Nucleus accumbens (tissue), 56 donors: Measurements from ENCODE around the gene THY1.
"Not testable (repeated sequence)": the region's sequence is repeated elsewhere in the genome, so short reads cannot be mapped to it uniquely, and the experiment has no call there.

Source experiments
- DNase-seq, 56 donors: peaks; one replicate each; lab custom pipeline; 2025; lab: John Stamatoyannopoulos, UW

The THY1 gene

DNA sequence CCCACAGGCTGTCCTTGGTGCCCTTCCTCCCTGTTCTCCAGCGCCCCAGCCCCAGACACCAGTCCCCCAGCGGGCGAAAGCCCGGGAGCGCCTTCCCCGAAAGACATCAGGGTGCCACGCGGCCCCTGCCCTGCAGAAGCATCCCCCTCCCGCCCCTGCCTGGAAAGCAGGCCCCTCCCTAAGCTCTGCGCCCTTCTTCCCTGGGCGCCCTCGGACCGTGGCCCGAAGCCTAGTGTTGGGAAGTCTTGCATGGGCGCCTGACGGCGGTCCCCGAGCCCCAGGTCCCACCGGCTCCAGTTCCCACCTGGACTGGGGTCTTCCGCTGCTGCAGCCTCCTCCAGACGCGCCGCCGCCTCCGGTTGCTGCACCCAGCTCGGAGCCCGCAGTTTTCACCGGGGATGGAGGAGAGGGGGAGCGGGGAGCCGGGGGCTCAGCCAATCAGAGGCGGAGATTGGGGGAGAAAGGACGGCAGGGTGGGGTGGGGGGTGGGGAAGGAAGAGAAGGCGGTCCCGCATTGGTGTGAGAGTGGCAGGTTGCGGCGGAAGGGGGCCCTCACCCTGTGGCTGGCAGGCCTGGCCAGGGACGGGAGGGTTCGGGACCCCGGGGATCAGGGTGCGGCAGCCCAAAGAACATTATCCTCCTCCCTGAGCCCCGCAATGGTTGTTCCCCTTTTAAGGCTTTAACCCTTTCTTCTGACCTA is at the start of gene THY1:
TSS of gene THY1 (minus strand) at position 364 of the 700 bp plus-strand sequence. CDS start 2,267 bp downstream, outside the sequence.
- DNase-seq = peak in 42 of 56 donors; percentile 23 to 92 (median 63)

DNA sequence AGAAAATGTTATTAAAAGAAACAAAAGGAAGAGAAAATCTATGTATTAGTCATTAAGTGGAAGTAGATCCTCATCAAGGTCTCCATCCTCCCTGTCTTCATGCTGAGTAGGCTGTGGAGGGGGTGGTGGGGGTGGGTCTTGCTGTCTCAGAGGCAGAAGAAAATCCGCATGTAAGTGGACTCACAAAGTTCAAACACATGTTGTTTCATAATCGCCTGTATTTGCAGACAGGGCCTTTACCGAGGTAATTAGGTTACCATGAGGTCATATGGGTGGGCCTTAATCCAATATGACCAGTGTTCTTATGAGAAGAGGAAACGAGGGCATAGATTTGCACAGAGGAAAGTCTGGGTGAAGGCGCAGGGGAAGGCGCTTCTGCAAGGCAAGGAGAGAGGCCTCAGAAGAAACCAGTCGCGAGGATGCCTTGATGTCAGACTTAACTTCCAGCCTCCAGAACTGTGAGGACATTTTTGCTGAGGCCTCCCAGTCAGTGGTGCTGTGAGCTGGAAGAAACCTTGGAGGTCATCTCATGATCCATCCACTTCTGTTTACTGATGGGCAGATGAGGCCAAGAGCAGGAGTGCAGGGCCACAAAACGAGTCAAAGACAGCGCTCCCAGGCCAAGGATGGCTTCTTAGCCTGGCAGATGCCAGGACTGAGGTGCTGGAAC is 49.3 kb upstream of the THY1 start:
- DNase-seq = no peak

DNA sequence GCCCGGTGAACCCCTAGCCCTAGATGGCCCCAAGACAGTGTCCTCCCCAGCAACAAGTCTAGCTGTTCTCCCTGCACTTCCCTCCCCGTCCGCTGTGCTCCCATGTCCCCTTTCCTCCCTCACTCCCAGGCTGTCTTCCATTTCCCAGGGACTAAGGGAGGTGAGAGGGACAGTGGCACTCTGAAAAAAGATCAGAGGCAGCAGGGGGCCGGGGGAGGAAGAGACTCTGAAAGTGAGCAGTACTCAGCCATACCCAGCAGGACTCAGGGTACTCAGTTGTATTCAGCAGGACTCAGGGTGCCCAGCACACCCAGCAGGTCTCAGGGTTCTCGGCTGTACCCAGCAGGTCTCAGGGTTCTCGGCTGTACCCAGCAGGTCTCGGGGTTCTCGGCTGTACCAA is 48.4 kb upstream of the THY1 start:
- no peak for DNase-seq

DNA sequence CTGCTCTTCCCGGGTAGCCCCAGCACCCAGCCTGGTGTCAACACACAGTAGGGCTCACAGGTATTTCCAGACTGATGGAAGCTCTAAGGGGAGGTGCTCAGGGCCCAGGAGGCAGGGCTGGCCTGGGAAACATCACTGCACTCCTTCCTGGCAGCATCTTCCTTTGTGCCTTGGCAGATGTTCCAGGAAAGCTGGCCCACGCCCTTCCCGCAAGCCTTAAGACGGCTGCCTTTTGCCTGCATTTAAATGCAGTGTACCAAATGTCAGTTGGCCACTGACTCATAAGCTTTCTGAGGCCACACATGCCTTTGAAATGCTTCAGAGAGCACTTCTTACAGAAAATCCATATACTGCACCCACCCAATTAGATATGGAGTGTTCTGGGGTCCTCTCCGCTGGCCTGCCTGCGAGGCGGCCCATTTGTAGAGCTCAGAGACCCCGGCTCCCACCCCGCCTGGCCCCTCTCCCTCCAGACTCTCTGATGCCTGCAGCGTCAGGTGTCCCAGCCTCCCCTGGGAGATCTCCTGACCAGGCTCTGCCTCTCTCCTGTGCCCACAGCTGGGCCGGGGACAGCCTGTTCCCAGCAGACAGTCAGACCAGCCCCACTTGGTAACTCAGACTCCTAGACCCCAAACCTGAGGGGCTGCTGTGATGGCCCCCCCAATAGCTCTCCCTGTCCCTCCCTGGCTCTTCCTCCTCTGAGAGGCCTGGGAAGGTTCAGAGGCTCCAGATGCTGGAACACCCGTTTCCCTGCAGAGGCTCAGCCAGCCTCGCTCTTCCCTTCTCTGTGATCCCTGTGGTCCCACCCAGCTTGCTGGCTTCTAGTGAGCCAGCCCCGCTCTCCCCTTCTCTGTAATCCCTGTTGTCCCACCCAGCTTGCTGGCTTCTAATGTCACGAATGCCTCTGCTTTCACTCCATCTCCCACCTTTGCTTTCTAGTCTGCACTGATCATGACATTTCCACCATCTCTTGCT is 47.6 kb upstream of the THY1 start:
- no peak for DNase-seq

DNA sequence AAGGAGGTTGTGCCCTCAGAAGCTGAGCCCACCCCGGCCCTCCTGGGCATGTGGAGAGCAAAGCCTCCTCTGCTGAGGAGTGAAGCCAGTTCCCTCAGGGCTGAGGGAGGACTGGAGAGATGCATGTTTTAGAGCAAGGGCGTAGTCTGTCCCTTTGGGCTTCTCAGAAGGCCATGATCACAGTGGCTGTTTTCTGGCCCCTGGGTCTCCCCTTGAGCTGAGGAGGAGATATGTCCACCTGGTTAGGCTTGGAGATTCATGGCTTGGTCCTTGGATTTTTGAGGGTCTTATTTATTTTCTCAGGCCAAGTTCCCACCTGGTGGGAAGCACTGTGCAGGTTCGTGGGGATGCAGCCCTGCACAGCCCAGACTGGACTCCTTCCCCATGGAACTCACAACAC is 46.5 kb upstream of the THY1 start:
- DNase-seq = no peak

DNA sequence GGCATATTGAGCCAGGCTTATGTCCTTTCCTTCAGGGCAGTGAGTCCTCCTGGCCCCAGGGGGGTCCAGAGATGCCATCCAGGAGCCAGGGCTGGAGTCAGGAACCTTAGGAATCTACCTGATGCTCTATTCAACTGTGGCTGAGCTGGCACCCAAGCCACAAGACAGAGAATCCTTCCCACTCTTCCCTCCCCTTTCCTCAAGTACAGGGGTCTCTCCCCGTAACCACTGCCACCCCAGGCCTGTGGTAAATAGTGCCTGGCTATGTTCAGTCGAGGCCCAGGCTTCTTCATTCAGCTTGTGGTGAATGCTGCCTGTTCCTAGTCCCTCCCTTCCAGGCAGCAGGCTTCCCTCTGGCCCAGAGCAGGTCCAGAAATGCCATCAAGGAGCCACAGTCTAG is 45.5 kb upstream of the THY1 start:
- no peak for DNase-seq

DNA sequence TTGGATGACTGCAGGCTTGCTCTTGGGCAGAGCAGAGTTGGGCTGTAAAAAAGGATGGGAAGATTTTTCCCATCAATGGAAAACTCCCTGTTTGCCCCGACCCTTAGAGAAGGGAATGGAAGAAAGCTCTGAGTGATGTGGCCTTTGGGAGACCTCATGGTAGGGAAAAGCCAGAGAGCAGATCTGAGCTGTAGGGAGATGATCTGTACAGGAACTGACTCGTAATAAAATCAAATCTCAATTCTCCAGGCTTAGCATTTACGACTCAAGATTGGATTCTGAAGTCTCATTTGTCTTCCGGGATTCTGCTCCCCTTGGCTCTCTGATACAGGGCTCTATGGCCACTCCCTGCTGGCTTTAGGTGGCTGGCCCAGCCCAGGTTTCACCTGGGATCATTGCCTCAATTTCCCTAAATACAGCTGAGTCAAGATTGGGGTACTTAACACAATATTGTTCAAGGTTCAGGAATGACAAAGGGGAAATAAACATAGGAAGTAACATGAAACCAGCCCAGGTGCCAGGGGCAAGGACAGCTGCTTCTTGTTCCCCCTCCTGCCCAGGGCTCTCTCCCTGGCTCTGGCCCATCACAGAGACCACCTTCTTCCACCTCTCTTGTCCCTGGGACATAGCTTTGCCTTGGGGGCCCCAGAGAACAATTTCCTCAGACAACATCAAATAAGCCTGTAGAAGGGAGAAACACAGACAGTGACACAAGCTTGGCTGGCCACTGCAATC is 38.4 kb upstream of the THY1 start:
- no peak for DNase-seq

DNA sequence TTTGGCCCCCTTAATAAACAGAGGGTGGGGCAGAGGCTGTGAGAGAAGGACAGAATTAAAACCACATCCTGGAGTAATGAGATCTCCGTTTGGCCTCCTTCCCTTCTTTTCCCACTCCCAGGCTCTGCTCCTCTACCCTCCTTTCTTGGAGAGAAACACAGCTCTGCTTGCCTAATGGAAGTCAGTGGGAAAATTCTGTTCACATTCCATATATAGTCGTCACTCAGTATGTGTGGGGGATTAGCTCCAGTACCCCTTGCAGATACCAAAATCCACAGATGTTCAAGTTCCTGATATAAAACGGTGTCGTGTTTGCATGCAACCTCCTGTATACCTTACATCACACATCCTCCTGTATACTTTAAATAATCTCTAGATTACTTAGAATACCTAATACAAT is 37.6 kb upstream of the THY1 start:
- DNase-seq = no peak

DNA sequence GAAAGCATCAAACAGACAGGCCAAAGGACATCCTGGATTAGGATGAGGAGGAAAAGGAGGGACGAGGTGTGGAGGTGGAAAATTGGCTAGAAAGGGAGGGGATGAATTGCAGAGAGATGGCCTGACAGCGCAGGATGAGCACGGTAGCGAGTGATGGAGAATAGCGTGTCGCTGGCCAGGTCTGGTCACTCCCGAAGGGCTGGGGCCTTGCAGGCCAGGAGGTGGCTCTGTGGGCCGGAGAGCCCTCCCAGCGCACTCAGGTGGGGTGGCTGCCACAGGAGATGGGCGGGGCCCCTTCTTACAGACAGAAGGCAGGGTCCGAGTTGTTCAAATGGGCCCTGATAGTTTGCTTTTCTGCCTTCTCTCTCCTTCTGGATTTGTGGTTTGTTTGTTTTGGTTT is 37.1 kb upstream of the THY1 start:
- no peak for DNase-seq

DNA sequence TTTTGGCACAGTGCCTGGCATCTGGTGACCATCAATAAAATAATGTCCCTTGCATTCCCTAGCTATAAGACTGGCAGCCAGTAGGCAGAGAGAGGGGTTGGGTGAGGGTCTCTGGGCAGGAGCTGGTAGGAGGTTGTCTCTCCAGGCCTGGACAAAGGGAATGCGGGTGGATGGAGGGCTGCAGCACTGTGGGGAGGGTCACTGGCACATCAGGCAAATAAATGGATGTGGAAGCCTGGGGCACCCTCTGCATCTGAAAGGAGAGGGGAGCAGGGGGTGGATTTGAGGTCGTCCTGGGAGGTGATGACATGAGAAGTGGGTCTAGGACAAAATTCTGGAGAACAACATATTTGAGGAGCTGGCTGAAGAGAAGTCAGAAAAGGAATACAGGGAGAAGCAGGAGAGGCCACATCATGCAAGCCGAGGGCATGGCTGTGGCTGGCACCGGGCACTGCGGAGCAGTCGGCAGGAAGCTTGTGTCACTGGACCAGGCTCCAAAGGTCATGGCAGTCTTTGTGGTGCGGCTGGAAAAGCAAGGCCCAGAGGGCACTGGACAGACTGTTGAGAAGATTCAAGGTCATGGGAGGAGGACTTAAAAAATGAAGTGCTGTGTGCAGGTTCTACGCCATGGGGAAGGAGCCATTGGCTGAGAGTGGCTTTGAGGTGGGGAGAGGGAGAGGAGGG is 36.5 kb upstream of the THY1 start:
- no peak for DNase-seq

DNA sequence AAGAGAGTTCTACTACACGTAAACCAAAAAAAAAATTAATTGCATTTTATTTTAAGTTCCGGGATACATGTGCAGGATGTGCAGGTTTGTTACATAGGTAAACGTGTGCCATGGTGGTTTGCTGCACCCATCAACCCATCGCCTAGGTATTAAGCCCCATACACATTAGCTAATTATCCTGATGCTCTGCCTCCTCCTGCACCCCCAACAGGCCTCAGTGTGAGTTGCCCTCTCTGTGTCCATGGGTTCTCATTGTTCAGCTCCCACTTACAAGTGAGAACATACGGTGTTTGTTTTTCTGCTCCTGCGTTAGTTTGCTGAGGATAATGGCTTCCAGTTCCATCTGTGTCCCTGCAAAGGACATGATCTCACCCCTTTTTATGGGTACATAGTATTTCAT is 32.7 kb upstream of the THY1 start:
- not testable (repeated sequence) for DNase-seq

DNA sequence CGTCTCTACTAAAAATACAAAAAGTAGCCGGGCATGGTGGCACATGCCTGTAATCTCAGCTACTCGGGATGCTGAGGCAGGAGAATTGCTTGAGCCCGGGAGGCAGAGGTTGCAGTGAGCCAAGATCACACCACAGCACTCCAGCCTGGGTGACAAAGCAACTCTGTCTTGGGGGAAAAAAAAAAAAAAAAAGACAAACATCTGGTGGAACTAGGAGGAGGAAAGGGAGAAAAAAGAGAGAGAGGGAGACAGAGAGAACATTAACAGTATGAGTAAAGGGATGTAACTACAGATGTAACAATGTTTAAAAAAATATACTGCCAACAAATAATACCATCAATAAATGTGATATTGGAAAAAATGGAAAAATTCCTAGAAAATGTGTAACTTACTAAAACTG is 32.3 kb upstream of the THY1 start:
- DNase-seq = not testable (repeated sequence)

DNA sequence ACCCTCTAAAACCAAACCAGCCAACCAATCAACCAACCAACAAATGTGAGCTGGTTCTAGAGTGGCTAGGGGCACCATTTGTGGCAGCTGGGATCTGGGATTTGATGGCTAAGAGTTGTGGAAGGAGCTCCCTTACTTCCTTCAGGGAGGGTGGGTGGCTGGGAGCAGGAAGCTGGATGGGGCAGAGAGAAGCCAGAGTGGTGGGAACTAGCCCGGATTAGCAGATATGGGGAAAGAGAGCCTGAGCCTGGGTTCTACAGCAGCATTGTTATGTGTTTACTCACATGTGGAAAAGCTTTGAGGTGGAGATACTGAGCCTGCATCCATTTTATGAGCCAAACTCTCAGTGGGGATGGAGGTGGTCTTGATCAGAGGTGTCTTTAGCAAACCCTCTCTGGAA is 30.9 kb upstream of the THY1 start:
- no peak for DNase-seq

DNA sequence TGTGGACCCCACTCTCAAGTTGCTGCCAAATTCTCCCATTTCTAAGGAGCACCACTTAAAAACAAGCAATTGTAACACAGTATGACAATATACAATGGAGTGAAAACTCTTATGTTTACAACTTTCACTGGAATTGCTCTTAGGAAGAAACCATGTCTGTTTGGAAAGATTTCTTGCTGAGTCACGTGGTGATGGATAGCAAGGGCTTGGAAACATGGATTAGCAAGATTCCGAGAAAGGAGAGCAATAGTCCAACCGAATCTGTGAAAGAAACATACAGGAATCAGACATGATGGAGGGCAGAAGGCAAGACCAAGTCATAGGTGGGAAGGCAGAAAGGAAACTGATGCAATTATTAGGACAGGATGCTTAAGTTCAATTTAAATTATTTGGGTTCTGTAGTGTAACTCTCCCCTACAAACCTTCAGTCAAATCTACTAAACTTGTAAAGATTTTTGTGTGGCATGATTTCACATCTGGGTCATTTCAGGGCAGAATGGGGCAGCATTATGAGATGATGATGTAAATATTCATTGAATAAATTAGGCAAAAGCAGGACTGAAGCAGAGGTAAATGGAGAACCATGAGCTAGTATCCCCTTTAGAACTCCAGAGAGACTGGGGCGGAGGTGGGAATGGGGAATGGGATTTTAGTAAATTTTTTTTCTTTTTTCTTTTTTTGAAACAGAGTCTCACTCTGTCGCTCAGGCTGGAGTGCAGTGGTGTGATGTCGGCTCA is 27.8 kb upstream of the THY1 start:
- DNase-seq = no peak

DNA sequence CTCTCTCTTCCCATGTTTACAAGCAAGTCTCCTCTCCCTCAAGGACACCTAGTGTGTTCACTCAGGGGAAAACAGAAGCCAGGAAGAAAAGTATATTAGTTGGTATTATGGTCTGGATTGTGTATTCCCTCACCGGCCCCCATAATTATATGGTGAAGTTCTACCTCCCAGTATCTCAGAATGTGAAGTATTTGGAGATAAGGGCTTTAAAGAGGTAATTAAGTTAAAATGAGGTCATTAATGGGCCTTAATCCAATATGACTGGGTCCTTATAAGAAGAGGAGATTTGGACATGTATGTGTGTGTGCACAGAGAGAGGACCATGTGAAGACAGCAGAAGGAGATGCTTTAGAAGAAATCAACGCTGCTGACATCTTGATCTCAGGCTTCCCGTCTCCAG is 26.5 kb upstream of the THY1 start:
- no peak for DNase-seq

DNA sequence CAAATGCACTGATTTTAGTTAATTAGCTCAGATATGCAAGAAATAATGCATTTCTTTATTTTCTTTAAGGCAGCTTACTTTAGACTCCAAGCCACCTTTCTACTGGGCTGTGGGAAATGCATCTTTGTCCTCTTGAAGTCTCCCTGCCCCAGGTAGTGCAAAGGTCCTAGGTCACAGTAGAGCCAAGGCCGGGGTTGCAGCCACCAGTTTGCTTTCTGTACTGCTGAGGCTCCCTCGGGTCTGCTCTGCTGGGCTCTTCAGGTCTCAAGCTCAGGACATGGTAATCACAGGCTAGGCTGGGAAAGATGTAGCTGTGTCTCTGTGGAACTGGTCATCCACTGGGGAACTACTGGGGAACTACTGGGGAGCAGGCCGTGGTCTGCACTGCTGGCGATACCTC is 25.4 kb upstream of the THY1 start:
- DNase-seq = no peak

DNA sequence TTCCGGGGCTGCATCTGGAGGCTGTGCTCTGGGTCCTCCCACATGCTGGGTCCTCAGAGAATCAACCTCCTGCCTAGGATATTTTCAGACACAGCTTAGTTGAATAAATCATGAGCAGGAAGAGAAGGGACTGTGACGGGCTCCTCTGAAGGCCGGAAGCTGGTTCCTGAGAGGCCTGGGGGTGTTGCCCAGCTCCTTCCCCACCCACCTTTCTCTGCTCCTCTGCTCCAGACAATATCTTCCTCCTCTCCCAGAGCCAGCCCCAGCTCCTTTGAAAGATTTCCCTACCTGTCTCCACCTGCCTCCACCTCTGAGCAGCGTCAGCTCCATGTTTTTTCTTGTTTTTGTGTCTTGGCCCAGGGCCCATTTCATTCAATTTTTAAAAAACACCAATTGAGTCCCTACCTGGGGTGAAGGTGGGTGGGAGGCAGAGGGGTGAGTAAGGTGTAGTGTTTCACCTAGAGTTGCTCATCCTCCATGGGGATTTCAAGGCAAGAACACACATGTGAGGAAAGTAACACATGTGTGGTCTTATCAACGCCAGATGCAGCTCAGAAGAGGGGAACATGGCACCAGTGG is 24.8 kb upstream of the THY1 start:
- DNase-seq = peak in 8 of 56 donors; percentile 12 to 41 (median 24)

DNA sequence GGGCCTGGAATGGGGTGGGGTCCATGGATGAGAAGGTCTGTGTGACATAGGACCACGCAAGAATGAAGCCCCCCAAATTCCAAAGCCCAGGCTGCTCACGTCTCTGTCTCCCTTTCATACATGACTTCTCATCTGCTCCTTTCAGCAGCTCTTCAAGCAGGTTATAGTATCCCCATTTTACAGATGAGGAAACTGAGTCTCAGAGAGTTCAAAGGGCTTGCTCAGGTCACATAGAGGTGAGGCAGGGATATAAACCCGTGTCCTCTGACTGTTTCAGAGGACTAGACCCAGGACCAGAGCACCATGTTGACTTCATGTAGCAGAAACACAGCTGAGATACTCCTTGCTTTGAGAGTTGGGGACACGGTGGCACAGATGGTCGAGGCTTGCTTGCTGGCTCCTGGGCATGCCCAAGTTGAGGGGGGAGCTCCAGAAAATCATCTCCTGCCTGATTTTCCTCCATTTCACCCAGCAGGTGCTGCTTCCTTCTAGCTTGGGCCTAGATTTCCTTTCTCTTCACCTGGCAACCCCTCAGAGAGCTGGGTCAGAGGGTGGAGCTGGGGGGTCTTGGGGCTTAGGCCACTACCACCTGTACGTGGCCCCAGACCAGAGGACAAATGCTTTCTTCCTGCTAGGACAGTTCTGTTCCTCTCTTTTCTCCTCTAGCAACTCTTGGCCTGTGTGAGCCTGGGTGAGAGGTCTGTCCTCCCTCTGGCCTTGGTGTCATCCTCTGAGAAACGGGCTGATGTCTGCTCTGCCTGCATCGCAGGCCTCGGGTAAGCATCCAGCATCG is 24.1 kb upstream of the THY1 start:
- no peak for DNase-seq
